GM21723 (cell line): Measurements from ENCODE around the gene RAPGEF6.
"Not testable (repeated sequence)": the region's sequence is repeated elsewhere in the genome, so short reads cannot be mapped to it uniquely, and the experiment has no call there.

Experiments
- ATAC-seq: cut with Tn5 transposase; IDR thresholded peaks from one replicate; pipeline ENCODE4 v1.9.1; 2021; ENCODE audit warnings: mild to moderate bottlenecking, moderate library complexity; ENCODE audit not compliant: unreplicated experiment

RAPGEF6 gene

DNA sequence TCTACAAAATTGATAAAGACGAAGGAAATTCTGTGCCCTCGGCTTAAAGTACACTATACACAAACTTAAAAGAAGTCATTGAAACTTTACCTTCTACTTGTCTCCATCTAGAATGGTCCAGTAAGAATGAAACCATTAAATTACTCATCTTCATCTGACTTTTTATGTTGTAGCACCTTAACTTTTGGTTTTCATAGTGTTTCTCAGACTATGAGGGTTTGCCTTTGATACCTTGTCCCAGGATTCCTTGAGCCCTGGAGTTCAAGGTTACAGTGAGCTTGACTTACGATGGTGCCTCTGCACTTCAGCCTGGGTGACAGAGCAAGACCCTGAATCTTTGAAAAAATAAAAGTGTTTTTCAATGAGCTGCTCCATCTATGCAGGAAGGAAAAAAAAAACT is 239.0 kb downstream of the RAPGEF6 start:
- ATAC-seq: peak; percentile 85

DNA sequence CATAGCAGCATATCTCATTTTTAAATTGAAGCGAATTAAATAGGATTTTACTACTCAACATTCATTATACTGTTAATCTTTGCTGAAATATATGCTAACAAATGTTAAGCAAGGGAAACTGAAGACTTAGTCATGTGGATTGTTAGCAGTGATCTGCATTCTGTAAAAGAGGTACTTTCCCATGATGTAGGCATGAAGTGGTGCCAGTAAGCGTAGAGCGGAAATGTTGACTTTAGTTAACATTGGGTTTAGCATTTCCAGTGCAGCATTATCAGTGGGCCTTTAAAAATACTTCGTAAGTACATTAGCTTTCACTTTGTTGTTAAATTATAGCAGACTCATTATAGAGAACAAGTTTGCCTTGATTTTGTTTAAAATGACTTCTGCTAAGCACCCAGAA is 240.9 kb downstream of the RAPGEF6 start:
- ATAC-seq: peak; percentile 62

DNA sequence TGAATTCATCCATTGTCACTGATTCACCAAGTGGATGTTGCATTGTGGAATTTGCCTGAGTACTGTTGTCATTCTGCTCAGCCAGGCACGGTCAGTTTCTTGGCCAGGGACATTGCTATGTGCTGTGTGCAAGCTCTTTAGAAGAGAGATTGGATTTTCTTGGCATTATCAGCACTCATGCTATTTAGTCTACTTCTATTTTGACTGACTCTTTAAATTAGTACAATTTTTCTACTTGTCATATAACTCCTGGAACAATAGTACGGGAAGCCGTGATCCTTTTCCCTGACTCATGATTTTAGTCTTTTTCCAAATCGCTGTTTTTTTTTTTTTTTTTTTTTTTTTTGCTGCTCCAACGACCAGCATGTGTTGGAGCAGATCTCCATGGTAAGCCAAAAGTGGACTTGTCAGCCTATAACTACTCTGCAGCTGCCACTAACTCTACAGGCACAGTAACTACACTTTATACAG is 241.5 kb downstream of the RAPGEF6 start:
- no peak for ATAC-seq

DNA sequence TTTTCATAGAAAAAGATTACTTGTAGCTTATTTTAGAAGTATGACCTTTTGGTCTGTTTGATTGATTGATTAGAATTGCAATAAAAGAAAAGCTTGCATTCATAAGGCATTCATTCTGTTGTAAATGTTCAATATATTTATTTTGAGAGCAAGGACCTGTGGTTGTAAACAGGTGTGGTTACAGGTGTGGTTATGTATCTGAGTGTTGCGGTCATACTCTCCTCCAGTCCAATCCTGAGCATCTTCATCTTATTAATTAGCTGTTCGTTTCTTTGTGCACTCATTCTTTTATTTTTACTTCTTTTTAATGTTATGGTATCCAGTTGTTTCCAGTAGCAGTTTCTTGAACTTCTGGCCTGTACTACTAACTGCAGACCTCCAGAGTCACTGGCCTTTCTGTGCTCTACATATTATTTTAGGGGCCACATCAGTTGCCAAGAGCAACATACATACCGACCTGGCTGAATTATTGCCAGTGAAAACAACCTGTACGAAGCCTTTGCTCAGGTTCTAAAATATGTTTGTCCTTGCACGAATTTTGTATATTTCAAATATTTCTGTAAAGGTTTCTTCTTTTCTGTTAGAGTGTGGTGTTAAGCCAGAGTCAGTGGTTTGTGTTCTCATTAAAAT is 242.4 kb downstream of the RAPGEF6 start:
- no peak for ATAC-seq

DNA sequence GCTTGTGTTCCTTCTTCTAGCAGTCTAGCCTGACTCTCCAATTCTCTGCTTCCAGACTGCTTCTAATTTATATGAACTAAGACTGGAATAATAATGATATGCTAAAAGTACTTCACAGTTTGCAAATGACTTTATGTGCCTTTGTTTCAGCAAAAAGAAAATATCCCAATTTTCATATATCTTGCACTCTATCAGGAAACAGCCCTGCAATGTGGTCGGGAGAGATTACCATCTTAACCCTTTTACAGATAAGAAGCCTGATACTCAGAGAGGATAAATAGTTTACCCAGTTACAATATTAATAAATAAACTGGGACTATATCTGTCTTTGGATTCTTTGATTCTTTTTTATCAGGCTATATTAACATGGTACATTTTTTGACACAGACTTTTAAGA is 245.2 kb downstream of the RAPGEF6 start:
- no peak for ATAC-seq

DNA sequence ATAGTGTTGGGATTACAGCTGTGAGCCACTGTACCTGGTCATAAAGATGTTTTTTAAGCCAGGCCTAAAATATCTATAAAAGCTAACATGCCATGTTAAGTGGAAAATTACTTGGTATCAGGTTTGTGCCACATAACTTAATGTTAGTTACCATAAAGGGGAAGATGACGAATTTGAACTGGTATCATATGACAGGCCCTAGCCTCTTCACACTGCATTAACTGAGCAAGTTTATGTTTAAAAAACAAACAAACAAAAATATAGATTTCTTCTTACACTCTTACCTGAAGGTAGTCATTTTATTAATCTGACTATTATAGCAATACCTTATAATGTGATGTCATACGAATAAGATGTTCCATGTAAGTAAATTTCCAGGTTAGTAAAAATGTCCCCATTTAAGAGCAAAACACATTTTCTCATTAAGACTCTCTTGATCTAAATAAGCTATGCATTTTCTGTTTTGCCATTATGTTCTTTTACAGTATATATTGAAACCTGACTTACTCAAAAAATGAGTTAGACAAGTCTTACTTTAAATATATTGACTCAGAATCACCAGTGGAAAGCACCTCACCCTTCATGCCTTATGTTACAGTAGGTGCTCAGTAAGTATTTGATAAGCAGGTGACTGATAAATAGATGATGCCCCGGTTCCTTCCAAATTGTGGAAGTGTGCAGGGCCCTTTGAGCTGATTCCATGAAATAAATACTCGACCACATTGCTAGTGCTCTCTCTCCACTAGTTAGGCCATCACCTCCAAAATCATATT is 245.7 kb downstream of the RAPGEF6 start:
- no peak for ATAC-seq

DNA sequence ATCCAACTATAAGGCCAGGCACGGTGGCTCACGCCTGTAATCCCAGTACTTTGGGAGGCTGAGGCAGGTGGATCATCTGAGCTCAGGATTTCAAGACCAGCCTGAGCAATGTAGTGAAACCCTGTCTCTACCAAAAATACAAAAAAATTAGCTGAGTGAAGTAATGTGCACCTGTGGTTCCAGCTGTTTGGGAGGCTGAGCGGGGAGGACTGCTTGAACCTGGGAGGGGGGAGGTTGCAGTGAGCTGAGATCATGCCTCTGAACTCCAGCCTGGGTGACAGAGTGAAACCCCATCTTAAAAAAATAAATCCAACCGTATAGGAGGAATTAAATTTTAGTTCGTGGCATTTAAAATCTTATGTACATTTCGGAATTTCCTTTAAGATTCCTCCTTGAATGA is 247.8 kb downstream of the RAPGEF6 start:
- no peak for ATAC-seq

DNA sequence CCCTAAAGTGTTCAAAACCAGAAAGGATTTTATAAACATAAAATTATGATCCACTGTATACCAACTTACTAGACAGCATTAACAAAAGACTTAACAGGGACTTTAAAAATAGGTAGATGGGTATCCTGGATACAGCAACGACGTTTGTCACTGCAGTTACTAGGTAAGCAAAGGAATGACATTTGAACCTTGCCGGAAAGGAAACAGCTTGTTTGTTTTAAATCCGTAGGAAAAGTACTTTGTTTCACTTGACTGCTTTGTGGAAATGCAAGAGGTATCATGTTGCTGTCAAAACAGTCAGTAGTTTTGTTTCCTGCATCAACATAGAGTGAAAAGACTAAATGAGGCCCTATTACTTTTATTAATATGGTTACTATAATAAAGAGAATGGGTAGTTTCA is 248.2 kb downstream of the RAPGEF6 start:
- no peak for ATAC-seq

DNA sequence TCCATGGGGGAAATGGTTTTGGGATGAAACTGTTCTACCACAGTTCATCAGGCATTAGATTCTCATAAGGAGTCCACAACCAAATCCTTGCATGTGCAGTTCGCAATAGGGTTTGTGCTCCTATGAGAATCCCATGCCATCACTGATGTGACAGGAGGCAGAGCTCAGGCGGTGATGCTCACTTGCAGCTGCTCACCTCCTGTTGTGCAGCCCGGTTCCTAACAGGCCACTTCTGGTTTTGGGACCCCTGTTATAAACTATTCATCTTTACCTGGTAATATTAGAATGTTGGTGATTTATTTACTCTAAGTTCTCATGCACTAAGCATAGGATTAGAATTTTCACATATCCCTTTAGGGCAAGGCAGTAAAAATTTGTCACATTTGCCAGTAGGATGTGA is 248.9 kb downstream of the RAPGEF6 start:
- ATAC-seq: no peak

DNA sequence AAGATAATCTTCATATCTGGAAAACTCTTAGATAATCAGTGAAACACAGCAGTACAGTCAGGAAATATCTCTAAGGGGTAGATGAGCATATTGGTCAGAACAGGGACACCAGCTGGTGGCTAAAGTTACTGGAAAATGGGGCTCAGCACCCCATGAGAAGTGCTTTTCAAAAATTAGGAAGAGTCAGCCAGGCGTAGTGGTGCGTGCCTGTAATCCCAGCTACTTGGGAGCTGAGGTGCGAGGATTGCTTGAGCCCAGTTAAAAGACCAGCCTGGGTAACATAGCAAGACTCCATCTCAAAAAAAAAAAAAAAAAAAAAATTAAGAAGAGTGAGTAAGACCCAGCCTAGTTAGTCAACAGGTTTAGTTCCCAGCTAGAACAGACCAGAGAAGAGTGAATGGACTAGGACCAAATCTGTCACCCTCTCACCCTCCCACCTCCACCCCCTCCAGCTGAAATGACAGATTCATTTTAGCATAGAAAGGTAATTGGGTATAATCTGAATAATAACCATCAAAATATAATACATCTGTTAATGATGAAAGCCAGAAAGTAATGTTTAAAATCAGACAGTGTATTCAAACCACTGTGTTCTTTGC is 250.3 kb downstream of the RAPGEF6 start:
- ATAC-seq: no peak

DNA sequence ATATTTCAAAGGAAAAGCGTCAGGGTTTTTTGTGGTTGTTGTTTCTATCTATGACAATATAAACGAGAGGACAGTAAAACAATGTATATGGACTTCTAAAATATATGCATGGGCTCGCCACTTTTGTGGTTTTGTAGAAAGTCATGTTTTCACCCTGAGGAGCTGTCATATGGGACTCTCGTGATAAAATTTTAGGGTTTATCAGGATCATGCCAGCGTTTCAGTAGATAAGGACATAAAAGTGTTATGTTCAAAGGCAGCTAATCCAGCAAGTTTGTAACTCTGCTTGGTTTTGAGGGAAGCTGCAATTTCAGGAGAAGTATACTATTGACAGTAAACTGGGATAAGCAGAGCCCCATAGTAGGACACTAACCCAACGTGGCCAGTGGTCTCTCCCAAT is 250.9 kb downstream of the RAPGEF6 start:
- ATAC-seq: no peak

DNA sequence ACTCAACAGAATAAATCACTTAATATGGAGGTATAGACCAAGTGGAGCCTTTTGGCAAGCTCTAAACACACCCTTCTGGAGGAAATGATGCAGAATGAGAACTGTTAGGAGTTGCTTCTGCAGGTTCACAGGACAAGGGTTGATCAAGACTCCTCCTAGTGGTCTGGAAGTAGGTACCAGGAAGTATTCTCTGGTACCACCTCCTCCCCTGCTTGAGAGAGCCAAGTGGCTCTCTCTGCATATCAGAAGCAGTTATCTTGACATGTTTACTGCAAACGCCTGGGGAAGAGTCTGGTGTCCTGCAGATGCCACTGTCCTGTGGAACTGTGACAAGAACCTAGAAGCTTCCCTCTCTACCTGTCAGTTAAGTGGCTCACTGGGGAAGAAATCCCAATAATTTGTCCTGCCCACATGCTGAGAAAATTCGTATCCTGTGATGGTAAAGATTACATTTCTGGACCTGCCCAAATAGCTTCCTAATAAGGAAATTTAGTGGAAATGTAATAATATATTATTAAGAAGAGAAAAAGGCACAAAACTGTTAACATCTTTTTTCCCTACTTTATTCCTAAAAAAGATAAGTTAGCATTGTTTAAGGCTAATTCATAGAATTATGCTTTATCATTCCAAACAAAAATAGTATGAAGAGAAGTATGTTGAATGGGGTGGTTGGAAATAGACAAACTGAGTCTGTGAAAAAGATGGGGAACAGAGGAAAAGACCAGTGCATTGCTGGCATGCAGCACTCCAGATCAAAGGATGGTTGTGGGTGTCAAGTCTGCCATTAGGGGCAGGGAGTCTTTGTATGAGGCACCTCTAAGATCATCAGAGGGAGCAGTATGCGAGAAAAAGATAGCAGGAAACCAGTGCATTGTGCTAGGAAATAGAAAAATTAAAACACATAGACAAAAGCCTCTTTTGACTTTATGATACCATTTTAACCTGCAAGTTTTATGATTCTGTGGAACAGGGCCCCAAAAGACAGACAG is 252.3 kb downstream of the RAPGEF6 start:
- ATAC-seq: peak; percentile 56

DNA sequence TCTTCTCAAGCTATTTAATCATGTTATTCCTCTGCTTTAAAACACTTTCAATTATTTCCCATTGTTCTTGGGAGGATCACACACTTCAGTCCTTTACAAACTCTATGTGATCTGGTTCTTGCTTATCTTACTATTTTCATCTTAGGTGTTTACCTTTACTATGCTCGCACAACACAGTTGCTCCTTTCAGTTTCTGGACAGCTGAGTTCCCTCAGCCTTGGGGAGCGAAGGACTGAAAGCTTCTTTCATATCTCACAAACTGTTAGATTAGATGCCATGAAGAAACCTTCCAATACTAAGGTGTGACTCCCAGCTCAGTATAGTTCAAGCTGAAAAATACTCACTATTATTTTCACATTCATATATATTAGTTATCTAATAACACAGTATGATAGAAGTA is 253.3 kb downstream of the RAPGEF6 start:
- peak; percentile 63 for ATAC-seq

DNA sequence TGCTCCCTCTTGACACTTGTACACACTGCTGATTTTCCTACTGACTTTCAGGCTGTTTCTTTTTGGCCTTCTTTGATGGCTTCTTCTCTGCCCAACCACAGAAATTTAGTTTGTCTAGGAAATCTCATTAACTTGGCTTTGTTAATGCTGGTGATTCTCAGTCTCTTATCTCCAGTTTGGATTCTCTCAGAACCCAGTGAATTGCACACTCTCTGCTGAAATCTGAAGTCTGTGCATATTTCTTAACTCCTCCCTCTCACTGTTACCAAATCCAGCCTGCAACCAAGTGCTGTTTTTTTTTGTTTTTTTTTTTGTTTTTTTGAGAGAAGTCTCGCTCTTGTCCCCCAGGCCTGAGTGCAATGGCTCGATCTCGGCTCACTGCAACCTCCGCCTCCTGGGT is 254.0 kb downstream of the RAPGEF6 start:
- no peak for ATAC-seq

DNA sequence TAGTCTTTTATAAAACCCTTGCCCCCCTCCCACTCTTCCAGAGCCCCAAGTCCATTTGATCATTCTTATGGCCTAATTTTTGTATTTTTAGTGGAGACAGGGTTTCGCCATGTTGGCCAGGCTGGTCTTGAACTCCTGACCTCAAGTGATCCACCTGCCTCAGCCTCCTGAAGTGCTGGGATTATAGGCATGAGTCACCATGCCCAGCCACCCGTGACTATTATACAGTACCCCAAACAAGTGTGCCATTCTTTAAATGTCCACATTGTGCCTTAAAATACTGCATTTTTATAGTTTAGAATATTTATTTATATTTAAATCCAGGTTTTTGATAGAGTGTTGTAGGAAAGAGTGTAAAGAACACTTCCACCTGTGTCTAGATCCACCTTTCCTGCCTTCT is 254.8 kb downstream of the RAPGEF6 start:
- not testable (repeated sequence) for ATAC-seq

DNA sequence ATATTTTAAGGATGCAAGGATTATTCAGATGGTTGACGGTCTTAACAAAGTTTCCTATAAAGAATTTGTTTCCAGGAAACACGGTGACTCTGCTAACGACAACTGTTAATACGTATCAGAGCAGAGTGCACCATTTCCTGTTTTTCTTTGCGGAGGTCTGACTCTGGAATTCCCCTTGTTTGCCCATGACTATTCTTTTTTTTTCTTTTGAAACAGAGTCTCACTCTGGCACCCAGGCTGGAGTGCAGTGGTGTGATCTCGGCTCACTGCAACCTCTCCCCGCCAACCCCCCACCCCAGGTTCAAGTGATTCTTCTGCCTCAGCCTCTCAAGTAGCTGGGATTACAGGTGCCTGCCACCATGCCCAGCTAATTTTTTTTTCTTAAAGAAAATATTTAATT is 255.3 kb downstream of the RAPGEF6 start:
- peak; percentile 39 for ATAC-seq

DNA sequence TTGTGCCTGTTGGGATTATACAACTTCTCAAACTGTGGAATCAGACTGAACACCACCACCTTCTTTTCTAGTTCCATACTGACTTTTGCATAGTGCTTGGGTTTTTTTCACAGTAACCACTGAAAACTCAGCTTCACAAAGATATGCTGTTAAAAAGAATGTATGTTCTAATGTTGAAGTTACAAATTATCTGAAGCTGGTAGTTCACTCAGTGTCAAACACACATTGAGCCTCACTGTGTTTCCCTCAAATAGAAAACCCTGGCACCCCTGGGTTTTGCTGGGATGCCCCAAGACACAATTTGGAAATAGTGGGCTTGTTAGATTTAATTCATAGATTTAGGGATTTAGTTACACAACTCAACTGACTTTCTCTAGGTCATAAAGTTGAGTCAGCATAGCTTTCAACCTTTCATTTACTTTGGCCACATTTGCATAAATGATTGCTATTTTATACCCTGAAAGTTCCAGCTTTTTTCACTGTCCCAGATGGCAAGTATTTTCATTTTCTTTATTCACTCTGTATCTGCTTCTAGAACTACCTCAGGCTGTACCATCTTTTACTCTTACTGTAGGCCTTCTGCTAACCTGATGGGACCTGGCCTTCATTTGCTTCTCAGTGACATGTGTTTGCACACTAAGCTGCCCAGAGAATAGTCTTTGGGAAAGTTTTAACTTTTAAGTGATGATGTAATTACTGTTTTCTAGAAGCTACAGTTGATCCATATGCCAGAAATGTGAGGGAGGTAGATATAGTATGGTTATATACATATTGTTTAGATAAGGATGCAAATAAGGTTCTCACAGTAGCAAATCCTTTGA is 256.1 kb downstream of the RAPGEF6 start:
- peak; percentile 27 for ATAC-seq

DNA sequence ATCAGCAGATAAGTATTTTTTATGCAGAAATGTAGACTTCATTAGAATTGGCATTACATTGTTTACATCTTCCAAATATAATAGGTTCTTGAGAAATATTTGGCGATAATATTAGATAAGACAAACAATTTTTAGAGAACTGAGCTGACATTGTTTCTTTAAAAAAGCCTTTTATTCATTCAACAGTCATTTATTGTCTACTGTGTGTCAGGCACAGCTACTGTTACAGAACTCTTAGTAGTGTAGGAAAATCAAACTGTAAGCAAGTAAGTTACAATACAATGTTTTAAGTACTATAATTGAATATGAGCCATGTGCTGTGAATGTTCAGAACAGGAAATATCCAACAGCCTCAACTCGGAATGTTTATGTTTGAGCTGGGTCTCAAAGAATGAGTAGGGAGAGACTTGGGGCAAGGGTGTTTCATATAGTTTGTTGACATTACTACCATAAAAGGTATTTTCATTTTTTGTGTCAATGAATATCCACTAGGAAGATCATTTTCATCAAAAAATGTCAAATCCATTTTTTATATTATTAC is 257.2 kb downstream of the RAPGEF6 start:
- no peak for ATAC-seq

DNA sequence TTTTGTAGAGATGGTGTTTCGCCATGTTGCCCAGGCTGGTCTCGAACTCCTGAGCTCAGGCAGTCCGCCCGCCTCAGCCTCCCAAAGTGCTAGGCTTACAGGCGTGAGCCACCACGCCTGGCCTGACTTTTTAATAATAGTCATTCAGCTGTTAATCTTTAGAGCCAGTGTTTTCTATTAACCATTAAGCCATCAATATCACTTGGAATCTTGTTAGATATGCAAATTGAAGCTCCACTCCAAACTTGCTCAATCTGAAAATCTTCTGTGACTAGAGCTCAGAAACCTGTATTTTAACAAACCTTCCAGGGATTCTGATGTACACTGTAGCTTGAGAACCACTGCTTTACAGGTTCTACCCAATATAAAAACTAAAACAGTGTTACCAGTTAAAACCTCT is 257.7 kb downstream of the RAPGEF6 start:
- ATAC-seq: no peak

DNA sequence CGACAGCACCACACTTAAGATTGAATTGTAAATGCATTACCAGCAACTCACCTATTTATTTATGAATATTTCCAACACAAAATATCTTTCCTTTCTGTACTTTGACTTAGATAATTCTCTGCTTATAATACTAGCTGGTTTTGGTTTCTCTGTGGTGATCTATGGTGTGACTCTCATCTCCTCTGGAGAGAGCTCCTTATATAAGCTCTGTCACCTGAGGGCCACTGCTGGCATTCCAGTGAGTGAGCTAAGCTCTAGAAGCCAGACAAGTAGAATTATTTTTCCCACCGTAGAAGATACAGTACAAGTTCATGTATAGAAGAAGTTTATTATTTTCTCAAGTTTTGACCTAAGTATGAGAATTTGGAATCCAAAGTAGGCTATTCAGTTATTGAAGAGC is 259.7 kb downstream of the RAPGEF6 start:
- ATAC-seq: peak; percentile 28
